HL-60 (cell line): Measurements from ENCODE around the gene ZFR.

Source experiments
- DNase-seq, 2 experiments: peaks; one replicate each; pipeline ENCODE4 v3.0.0-alpha.2; 2010 to 2020; ENCODE audit warnings: low read depth in 1 of 2, low spot score in 1 of 2
- H3K27ac ChIP-seq: fragments of 250-450 bp; sonication (Bioruptor Pico); replicated peaks from 2 replicates; pipeline ENCODE4 v1.5.1; 2020; ENCODE audit warnings: mild to moderate bottlenecking, moderate library complexity
- H3K27me3 ChIP-seq: fragments of 250-450 bp; sonication (Bioruptor Pico); 2 replicates; pipeline ENCODE4 v1.5.1; 2021; ENCODE audit warnings: mild to moderate bottlenecking, moderate library complexity; ENCODE audit not compliant: insufficient read depth, poor library complexity, severe bottlenecking
- H3K4me3 ChIP-seq: replicated peaks from 2 replicates; pipeline ENCODE4 v1.5.1; 2011; ENCODE audit warnings: mild to moderate bottlenecking, control low read depth, low read length; ENCODE audit not compliant: insufficient read depth
- GABPA ChIP-seq: IDR thresholded peaks from 2 replicates; pipeline ENCODE4 v1.6.1; 2012; ENCODE audit warnings: low read depth
- POLR2AphosphoS5 ChIP-seq: IDR thresholded peaks from 2 replicates; pipeline ENCODE4 v1.6.1; 2012; ENCODE audit warnings: low read depth
- REST ChIP-seq: IDR thresholded peaks from 2 replicates; pipeline ENCODE4 v1.6.1; 2012; ENCODE audit warnings: low read depth; ENCODE audit not compliant: insufficient replicate concordance
- SPI1 ChIP-seq: IDR thresholded peaks from 2 replicates; pipeline ENCODE4 v1.6.1; 2012; ENCODE audit warnings: low read depth, mild to moderate bottlenecking, borderline replicate concordance
- TF ChIP-seq, protein P1 (sequence below): IDR thresholded peaks from one replicate; pipeline ENCODE4 v1.5.1; 2011; ENCODE audit warnings: low read length, control low read depth, inconsistent platforms; ENCODE audit not compliant: insufficient read depth

ZFR gene

DNA sequence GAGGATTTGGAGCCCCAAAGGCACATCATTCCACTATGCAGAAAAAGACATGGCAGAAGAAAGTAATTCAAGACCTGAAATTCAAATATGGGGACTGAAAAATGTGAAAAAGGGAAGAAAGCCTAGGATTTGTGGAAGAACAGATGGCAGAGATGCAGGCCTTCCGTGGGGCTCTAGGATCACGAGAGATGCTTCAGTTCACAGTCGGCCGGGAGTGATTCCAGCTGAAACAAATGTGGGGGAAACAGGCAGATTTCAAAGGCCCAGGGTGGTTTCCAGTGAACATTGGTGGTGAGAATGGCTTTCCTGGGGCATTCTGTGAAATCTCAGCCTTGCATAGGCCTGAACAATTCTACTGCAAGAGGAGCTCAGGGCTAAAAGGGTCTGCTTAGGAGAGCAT is 34.6 kb upstream of the ZFR start:
- DNase-seq: no peak
- H3K27ac ChIP-seq: no peak overlapping the region
- no peaks in the 10 kb centered on the region for H3K27me3 ChIP-seq
- H3K4me3 ChIP-seq: no peak overlapping the region
- TF ChIP-seq, protein P1, sequence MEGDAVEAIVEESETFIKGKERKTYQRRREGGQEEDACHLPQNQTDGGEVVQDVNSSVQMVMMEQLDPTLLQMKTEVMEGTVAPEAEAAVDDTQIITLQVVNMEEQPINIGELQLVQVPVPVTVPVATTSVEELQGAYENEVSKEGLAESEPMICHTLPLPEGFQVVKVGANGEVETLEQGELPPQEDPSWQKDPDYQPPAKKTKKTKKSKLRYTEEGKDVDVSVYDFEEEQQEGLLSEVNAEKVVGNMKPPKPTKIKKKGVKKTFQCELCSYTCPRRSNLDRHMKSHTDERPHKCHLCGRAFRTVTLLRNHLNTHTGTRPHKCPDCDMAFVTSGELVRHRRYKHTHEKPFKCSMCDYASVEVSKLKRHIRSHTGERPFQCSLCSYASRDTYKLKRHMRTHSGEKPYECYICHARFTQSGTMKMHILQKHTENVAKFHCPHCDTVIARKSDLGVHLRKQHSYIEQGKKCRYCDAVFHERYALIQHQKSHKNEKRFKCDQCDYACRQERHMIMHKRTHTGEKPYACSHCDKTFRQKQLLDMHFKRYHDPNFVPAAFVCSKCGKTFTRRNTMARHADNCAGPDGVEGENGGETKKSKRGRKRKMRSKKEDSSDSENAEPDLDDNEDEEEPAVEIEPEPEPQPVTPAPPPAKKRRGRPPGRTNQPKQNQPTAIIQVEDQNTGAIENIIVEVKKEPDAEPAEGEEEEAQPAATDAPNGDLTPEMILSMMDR: no peak
- TF ChIP-seq GABPA (no peak), POLR2AphosphoS5 (no peak), REST (no peak), SPI1 (no peak)

DNA sequence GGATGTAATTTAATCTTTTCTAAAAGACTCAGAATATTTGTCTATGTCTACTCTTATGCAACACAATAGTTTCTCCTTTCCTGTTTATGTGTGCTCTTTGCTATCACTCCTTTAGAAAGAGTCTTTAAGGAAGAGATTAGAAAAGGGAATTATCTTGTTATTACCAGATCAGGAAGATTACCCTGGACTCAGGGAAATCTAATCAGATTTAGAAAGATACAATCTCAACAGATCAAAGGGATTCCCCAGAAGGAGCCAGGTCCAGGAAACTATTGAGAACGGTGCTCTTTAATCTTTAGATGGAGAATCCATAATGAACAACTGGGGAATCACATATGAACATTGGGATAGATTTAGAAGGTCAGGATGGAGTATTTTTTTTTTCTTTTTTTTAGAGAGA is 32.4 kb upstream of the ZFR start:
- DNase-seq: no peak
- Histone ChIP-seq H3K4me3 (no peak overlapping the region), H3K27ac (no peak overlapping the region), H3K27me3 (no peaks in the 10 kb centered on the region)
- no peak for TF ChIP-seq POLR2AphosphoS5
- TF ChIP-seq REST: no peak
- TF ChIP-seq SPI1: no peak
- no peak for TF ChIP-seq GABPA
- TF ChIP-seq, protein P1: no peak

DNA sequence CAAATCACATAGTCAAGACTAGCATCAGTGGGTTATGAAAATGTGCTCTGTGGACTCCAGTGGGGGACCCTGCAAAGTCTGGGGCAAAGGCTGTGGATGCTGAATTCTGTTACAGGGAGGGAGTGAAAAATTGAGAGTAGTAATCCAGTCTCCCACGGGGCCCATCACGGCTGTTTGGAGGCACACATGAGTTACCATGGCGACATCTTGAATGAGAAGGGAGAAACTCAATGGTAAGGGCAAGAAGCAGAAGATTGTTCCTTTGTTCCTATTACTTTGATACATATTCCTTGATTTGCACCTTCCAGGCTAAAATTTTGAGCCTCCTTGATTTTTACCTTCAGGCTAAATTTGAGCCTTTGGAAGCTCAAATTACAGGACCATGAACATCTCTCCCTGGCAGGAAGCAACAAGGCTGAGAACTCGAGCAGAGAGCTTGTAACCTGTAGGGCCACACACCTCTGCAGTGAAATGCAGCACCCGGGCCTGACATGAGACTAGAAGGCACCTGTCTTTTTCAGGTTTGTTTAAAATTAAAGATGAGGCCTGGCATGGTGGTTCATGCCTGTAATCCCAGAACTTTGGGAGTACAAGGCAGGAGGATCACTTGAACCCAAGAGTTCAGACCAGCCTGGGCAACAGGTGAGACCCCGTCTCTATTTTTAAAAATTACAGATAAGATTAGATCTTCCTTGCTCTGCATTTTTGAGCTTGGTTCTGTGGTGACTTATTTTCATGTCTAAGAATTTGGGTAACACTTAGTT is 31.0 kb upstream of the ZFR start:
- H3K4me3 ChIP-seq: no peak overlapping the region
- no peak for DNase-seq
- H3K27me3 ChIP-seq: no peaks in the 10 kb centered on the region
- TF ChIP-seq POLR2AphosphoS5 (no peak), REST (no peak), SPI1 (no peak), GABPA (no peak)
- TF ChIP-seq, protein P1: no peak
- no peak overlapping the region for H3K27ac ChIP-seq
